ENCODE results near the gene CRB2.

- TF ChIP-seq, protein P1, sequence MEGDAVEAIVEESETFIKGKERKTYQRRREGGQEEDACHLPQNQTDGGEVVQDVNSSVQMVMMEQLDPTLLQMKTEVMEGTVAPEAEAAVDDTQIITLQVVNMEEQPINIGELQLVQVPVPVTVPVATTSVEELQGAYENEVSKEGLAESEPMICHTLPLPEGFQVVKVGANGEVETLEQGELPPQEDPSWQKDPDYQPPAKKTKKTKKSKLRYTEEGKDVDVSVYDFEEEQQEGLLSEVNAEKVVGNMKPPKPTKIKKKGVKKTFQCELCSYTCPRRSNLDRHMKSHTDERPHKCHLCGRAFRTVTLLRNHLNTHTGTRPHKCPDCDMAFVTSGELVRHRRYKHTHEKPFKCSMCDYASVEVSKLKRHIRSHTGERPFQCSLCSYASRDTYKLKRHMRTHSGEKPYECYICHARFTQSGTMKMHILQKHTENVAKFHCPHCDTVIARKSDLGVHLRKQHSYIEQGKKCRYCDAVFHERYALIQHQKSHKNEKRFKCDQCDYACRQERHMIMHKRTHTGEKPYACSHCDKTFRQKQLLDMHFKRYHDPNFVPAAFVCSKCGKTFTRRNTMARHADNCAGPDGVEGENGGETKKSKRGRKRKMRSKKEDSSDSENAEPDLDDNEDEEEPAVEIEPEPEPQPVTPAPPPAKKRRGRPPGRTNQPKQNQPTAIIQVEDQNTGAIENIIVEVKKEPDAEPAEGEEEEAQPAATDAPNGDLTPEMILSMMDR (IDR thresholded peaks at IDR 0.05; ENCODE audit: borderline replicate concordance, extremely low read depth, low read length, poor library complexity, severe bottlenecking) = no peak
- TF ChIP-seq EZH2 (IDR thresholded peaks at IDR 0.05; ENCODE audit: borderline replicate concordance, low read depth, low read length, severe bottlenecking) = no peak
Observed at GRCh38 chr9:123369296-123369695, 13.3 kb downstream of the CRB2 start.
